Endometrial microvascular endothelial cells (primary cell): ENCODE results near the gene CAMKK1. TPM values are rescaled to one million over a fixed set of nuclear protein-coding genes. Genes with fewer than 3 reads are reported as not detected.

ENCODE experiments used
- in situ Hi-C: cut with HindIII; loops from 2 replicates; pipeline ENCODE4 v1.10.0; 2017; ENCODE audit warnings: low sequenced_read_pairs, low pct_unique_long_range_greater_than_20kb; ENCODE audit errors: inconsistent ontology term
- total RNA-seq: library from RNA; depleted of rRNA; stranded (reverse); fragments of >200 nt; gene quantifications from one replicate; pipeline ENCODE4 v1.2.3, GENCODE V29; 2015; ENCODE audit errors: inconsistent ontology term

CAMKK1 gene
- total RNA-seq, 1 donor from 2014 or later: 2.9 TPM

GRCh38 chr17:3919123-3919624, 26.3 kb upstream of the CAMKK1 start:
- in situ Hi-C loops: no loop called here

GRCh38 chr17:3918372-3919122, 25.7 kb upstream of the CAMKK1 start:
- in situ Hi-C loops: no loop called here

GRCh38 chr17:3917391-3917931, 24.6 kb upstream of the CAMKK1 start:
- in situ Hi-C loops: no loop called here

GRCh38 chr17:3916825-3917224, 24.0 kb upstream of the CAMKK1 start:
- in situ Hi-C loops: no loop called here

GRCh38 chr17:3915995-3916696, 23.3 kb upstream of the CAMKK1 start, which contains the start of gene P2RX1:
Gene P2RX1 (minus strand): TSS chr17:3916465. CDS start chr17:3916225, 240 bp downstream.
- in situ Hi-C loops: no loop called here

GRCh38 chr17:3915581-3915994, 22.7 kb upstream of the CAMKK1 start:
- in situ Hi-C loops: no loop called here

GRCh38 chr17:3914312-3914670, 21.4 kb upstream of the CAMKK1 start:
- in situ Hi-C loops: no loop called here

- in situ Hi-C loops: no loop called here
Observed at GRCh38 chr17:3913531-3914311, 20.9 kb upstream of the CAMKK1 start.

GRCh38 chr17:3912827-3913226, 20.0 kb upstream of the CAMKK1 start:
- in situ Hi-C loops: no loop called here

GRCh38 chr17:3911271-3912053, 18.6 kb upstream of the CAMKK1 start:
- in situ Hi-C loops: no loop called here

GRCh38 chr17:3910420-3911270, 17.8 kb upstream of the CAMKK1 start:
- in situ Hi-C loops: no loop called here

- in situ Hi-C loops: no loop called here
Observed at GRCh38 chr17:3909257-3909656, 16.4 kb upstream of the CAMKK1 start.

- in situ Hi-C loops: no loop called here
Observed at GRCh38 chr17:3907483-3908216, 14.8 kb upstream of the CAMKK1 start.

- in situ Hi-C loops: no loop called here
Observed at GRCh38 chr17:3906881-3907280, 14.0 kb upstream of the CAMKK1 start.

- in situ Hi-C loops: no loop called here
Observed at GRCh38 chr17:3905017-3905520, 12.2 kb upstream of the CAMKK1 start.

- in situ Hi-C loops: no loop called here
Observed at GRCh38 chr17:3904501-3904900, 11.6 kb upstream of the CAMKK1 start.

GRCh38 chr17:3903881-3904290, 11.0 kb upstream of the CAMKK1 start:
- in situ Hi-C loops: no loop called here
